ENCODE data around the gene TUBA4B. TPM values are rescaled to one million over a fixed set of nuclear protein-coding genes. Genes with fewer than 3 reads are reported as not detected.
A peak's percentile ranks its signal among the peaks of the same experiment; 100 is the strongest.

TUBA4B gene
- total RNA-seq, 1 experiment from 2014 or later: not detected

GRCh38 chr2:219218732-219219701, 34.0 kb upstream of the TUBA4B start, which contains the start of gene ABCB6:
ABCB6 (minus strand) TSS chr2:219218958; CDS start chr2:219218673, 285 bp downstream.
- DNase-seq (ENCODE audit: low read depth): peak; percentile 94

GRCh38 chr2:219219784-219220532, 33.1 kb upstream of the TUBA4B start:
- DNase-seq (ENCODE audit: low read depth): no peak

- DNase-seq (ENCODE audit: low read depth): no peak
Observed at GRCh38 chr2:219220652-219221402, 32.2 kb upstream of the TUBA4B start.

- peak; percentile 5 for DNase-seq (ENCODE audit: low read depth)
Observed at GRCh38 chr2:219221957-219222518, 31.0 kb upstream of the TUBA4B start.

- DNase-seq (ENCODE audit: low read depth): no peak
Observed at GRCh38 chr2:219223831-219224610, 29.0 kb upstream of the TUBA4B start.

GRCh38 chr2:219225350-219225749, 27.7 kb upstream of the TUBA4B start:
- no peak for DNase-seq (ENCODE audit: low read depth)

- no peak for DNase-seq (ENCODE audit: low read depth)
Observed at GRCh38 chr2:219228041-219228910, 24.8 kb upstream of the TUBA4B start.

- DNase-seq (ENCODE audit: low read depth): no peak
Observed at GRCh38 chr2:219228911-219229304, 24.1 kb upstream of the TUBA4B start.

GRCh38 chr2:219229305-219230058, 23.6 kb upstream of the TUBA4B start, which contains the start of the genes ANKZF1 and ATG9A:
ANKZF1 (plus strand) TSS chr2:219229806; CDS start chr2:219230258, 452 bp downstream.
ATG9A (minus strand) TSS chr2:219229636; CDS start chr2:219228024, 1,612 bp downstream.
- peak; percentile 98 for DNase-seq (ENCODE audit: low read depth)

- peak; percentile 44 for DNase-seq (ENCODE audit: low read depth)
Observed at GRCh38 chr2:219230059-219230540, 22.9 kb upstream of the TUBA4B start.

- no peak for DNase-seq (ENCODE audit: low read depth)
Observed at GRCh38 chr2:219234331-219234730, 18.7 kb upstream of the TUBA4B start.

- no peak for DNase-seq (ENCODE audit: low read depth)
Observed at GRCh38 chr2:219243291-219243761, 9.7 kb upstream of the TUBA4B start.

- DNase-seq (ENCODE audit: low read depth): no peak
Observed at GRCh38 chr2:219244789-219245147, 8.3 kb upstream of the TUBA4B start.

GRCh38 chr2:219245148-219245898, 7.7 kb upstream of the TUBA4B start, which contains the start of the genes GLB1L and STK16:
GLB1L (minus strand) TSS chr2:219245444; CDS start chr2:219243573, 1,871 bp downstream.
STK16 (plus strand) TSS chr2:219245479; CDS start chr2:219246000, 521 bp downstream.
- peak; percentile 93 for DNase-seq (ENCODE audit: low read depth)

GRCh38 chr2:219245899-219246230, 7.2 kb upstream of the TUBA4B start:
- peak; percentile 13 for DNase-seq (ENCODE audit: low read depth)

GRCh38 chr2:219246559-219246958, 6.5 kb upstream of the TUBA4B start:
- no peak for DNase-seq (ENCODE audit: low read depth)
